GM21717 (cell line): ENCODE data around the gene SLC26A2.
A peak's percentile ranks its signal among the peaks of the same experiment; 100 is the strongest.

Experiments used
- ATAC-seq: cut with Tn5 transposase; IDR thresholded peaks from one replicate; pipeline ENCODE4 v1.9.1; 2021; ENCODE audit warnings: mild to moderate bottlenecking, moderate library complexity; ENCODE audit not compliant: unreplicated experiment

Gene SLC26A2

DNA sequence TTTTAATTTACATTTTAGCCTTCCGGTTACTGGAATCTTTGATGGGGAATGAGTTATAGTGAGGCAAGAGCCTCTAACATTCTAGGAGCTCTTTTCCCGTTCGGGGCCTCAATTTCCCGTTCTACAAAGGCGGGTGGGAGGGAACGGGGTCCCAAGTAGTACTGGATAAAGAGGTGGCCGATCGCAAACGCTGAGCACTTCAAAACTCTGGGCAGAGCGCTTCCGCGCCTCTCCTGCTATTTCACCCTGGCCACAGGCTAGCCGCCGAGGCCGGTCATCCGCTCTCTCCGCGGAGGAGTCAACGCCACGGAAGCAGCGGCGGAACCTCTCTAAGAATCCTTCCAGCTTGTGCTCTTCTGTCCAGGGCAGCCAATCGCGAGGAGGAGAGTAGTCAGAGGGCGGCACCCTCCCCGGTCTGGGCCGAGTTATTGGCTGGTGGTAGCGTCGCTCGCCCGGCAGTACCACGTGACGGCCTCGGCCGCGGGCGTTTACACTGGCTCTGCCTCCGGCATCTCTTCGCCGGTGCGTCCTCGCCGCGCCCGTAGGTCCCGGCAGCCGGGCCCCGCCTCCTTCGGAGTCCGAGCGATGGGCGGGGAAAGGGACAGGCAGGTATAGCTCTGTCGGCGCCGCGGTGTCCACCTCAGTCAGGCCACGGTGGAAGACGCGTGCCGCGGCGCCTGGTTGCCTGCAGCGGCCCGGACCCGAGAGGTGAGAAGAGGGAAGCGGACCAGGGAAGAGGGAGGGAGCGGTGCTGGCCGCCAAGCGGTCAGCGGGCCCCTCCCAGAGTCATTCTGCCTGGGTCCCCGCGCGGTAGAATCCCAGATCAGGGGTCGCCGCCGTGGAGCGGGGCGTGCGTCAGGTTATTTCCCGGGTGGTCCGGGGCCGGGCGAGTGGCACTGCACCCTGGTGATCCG lies at the start of gene SLC26A2:
Gene SLC26A2 (plus strand): TSS at position 487 of the 914 bp plus-strand sequence. CDS start 16,895 bp downstream, outside the sequence.
- peak; percentile 100 for ATAC-seq

GRCh38 chr5:149911031-149911430 lies 49.5 kb upstream of the SLC26A2 start:
- ATAC-seq: no peak

GRCh38 chr5:149912226-149912871 lies 48.2 kb upstream of the SLC26A2 start:
- ATAC-seq: no peak

- ATAC-seq: no peak
Observed at GRCh38 chr5:149913436-149914419, 46.8 kb upstream of the SLC26A2 start.

GRCh38 chr5:149915392-149916260 lies 44.9 kb upstream of the SLC26A2 start:
- no peak for ATAC-seq

- no peak for ATAC-seq
Observed at GRCh38 chr5:149916334-149917072, 44.1 kb upstream of the SLC26A2 start.

DNA sequence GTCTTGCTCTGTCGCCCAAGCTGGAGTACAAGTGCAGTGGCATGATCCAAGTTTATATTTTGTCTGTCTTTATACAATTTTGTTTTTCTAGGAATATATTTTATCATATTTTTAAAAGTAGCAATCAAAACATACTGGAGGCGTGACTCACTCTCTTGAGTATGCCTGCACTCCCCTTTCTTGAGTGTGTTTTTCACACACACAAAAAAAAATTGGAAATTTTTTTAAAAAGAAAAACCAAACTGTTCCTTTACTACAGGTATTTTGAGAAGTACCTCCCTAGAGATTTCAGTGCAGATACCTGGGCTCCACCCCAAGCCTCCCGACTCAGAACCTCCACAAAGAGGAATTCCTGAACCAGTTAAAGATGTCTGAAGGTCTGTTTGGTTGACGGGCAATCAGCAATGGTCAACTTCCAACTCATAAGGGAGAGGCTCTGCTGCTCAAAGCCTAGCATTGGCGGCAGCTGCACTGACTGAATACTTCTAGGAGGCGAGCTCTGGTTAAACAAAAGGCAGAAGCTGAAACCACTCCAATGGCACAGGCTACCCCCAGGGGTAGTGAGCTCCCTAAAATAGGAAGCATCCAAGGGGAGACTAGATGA lies 43.4 kb upstream of the SLC26A2 start:
- no peak for ATAC-seq

DNA sequence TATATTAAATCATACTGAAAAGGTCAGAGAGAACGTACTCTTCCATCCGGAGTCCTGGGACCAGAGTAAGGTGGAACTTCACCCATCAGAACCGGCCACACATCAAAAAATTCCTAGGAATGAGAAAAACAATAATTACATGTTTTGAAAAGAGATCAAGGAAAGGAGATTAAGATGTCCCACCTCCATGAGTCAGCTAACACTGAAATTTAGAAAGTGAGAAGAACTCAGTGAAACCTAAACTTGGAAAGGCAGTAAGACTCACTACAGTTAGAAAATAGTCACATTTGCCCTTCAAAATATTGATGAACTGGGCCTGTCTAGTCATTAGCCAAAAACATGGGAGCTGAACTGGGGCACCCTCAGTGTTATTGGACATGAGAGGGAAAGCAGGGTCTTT lies 39.0 kb upstream of the SLC26A2 start:
- no peak for ATAC-seq

DNA sequence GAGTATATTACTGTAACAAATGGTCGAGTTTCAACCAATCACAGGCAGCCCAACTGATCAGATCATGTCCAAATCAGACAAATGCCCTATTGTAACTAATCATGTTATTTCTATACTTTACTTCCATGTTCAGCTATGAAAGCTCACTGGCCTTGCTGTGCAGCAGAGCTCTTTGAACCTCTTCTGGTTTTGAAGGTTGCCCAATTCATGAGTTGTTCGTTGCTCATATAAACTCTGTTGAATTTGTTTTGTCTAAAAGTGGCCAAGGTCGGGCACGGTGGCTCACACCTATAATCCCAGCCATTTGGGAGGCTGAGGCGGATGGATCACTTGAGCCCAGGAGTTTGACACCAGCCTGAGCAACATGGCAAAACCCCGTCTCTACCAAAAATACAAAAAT lies 37.6 kb upstream of the SLC26A2 start:
- ATAC-seq: no peak

GRCh38 chr5:149924486-149924885 lies 36.1 kb upstream of the SLC26A2 start:
- no peak for ATAC-seq

GRCh38 chr5:149930043-149930748 lies 30.4 kb upstream of the SLC26A2 start:
- ATAC-seq: no peak

DNA sequence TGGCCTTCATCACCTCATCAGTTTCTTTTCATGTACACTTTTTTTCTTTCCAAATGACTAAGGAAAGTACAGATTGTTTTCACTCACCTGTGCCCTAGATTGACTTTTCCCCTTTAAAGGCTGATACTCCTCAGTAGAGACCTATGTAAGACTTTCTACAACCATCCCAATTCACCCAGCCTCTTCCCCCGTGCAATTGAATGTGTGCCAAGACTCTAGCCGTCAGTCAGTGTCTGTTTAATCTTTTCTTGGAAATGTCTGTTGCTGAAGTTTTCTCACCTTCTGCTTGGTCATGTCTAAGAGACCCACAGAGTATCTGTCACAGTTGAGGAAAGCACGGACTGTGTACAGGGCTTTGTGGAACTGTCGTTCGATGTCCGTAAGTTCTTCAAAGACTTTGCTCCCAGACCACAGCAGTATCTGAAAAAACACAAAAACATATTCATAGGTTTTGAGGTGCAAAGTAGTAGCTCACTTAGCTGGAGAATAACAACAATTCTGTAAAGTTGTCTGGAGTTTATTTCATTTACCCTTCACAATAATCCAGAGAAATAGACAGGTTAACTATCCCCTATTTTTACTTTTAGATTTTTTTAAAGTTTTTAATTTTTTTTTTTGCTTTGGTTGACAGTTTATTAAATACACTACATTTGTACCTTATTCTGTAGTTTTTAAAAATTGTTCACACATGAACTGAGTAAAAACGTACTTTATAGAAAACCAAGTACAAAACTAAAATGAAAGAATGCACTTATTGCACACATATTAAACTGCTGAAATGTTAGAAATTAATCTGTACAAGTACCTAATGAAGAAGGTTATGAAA lies 29.6 kb upstream of the SLC26A2 start:
- no peak for ATAC-seq

DNA sequence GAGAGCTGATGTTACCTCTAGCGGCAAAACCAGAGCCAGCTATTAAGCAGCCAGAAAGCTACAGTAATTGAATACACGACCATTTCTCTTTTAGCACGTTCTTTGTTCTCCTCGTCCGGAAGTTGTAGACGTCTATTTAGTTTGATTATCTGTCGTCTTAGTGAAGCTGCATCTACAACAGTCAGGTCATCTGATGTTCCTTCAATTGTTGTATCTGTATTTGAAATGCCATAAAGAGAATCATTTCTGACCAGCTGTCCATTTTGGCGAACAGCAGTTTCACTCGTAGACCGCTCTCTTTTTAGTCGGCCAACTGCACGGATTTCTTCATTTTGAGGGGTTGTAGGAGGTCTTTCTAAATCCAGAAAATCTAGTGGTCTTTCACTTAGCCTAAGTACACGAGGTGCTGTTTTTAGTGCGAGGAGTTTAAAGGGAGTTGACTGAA lies 28.5 kb upstream of the SLC26A2 start:
- ATAC-seq: no peak

- no peak for ATAC-seq
Observed at GRCh38 chr5:149932445-149933350, 27.9 kb upstream of the SLC26A2 start.

DNA sequence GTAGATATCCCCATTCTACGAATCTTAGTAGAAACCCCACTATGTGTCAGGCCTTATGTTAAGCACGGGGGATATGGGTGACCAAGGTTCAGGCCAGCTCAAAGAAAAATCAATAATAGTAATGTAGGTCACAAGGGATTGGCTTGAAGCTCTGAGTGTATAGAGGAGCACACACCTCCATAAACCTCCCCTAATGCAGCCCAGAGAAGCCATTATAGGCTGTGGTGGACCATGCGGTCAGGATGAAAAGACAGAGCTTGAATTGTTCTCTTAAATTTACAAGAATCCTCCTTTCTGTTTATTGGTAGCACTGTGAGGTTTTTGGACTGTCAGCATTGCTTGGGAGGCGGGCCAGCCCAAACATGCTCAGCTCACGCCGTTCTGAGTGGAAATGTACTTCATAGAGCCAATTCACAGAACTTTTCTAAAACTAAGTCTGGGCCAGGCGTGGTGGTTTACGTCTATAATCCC lies 25.1 kb upstream of the SLC26A2 start:
- ATAC-seq: no peak

- no peak for ATAC-seq
Observed at GRCh38 chr5:149936044-149936699, 24.4 kb upstream of the SLC26A2 start.
